Heart right ventricle (tissue), 16 donors: ENCODE measurements around the gene PREX1. TPM values are rescaled to one million over a fixed set of nuclear protein-coding genes. Genes with fewer than 3 reads are reported as not detected.

Experiments
- ATAC-seq, 8 donors: fragments of 200-7000 bp; cut with Tn5 transposase; one replicate each; pipeline ENCODE4 v1.9.1; 2020; ENCODE audit warnings: mild to moderate bottlenecking in 8 of 8, moderate library complexity in 8 of 8, moderate number of reproducible peaks in 1 of 8
- DNase-seq, 2 donors: peaks; one replicate each; pipeline ENCODE4 v3.0.0-alpha.2; 2020
- H3K27ac ChIP-seq, 10 donors: fragments of 200-600 bp; sonication (generic) in 2 of 10; one replicate each; pipeline versions ENCODE4 v1.5.0 to v1.8.0; 2020 to 2022; ENCODE audit warnings: mild to moderate bottlenecking in 3 of 10
- H3K27me3 ChIP-seq, 7 donors: fragments of 200-600 bp; one replicate each; pipeline ENCODE4 v1.8.0; 2021 to 2022; ENCODE audit warnings: mild to moderate bottlenecking in 2 of 7
- H3K36me3 ChIP-seq, 9 donors: fragments of 200-600 bp; sonication (generic) in 1 of 9; one replicate each; pipeline versions ENCODE4 v1.5.0 to v1.8.0; 2020 to 2022; ENCODE audit warnings: mild to moderate bottlenecking in 2 of 9
- H3K4me1 ChIP-seq, 9 donors: fragments of 200-600 bp; sonication (generic) in 1 of 9; one replicate each; pipeline versions ENCODE4 v1.5.0 to v1.8.0; 2020 to 2022; ENCODE audit warnings: mild to moderate bottlenecking in 4 of 9
- H3K4me3 ChIP-seq, 10 donors: fragments of 200-600 bp; sonication (generic) in 2 of 10; one replicate each; pipeline versions ENCODE4 v1.5.0 to v1.8.0; 2020 to 2022; ENCODE audit warnings: mild to moderate bottlenecking in 7 of 10, moderate library complexity in 2 of 10
- H3K9me3 ChIP-seq, 11 donors: fragments of 200-600 bp in 10 of 11; sonication (generic) in 2 of 11; one replicate each; pipeline versions ENCODE4 v1.5.0 to v1.8.0; 2013 to 2022; ENCODE audit warnings: mild to moderate bottlenecking in 2 of 11, control low read depth in 1 of 11, moderate library complexity in 1 of 11
- CTCF ChIP-seq, 9 donors: fragments of 200-600 bp; sonication (generic) in 2 of 9; IDR thresholded peaks; one replicate each; pipeline versions ENCODE4 v1.5.0 to v1.8.0; 2021 to 2022; ENCODE audit warnings: antibody characterized with exemption in 9 of 9, mild to moderate bottlenecking in 5 of 9, moderate library complexity in 1 of 9
- WGBS, 2 donors: extraction: QIAGEN DNeasy Blood & Tissue Kit; methylation state at CpG; one replicate each; pipeline ENCODE4 v1.1.7; 2013; ENCODE audit warnings: inconsistent platforms in 1 of 2; 5-methylcytosine and 5-hydroxymethylcytosine counted together
- intact Hi-C, 10 donors: fragments of 100-400 bp; cut with DNase I; formaldehyde crosslinking; loops; one replicate each; pipeline versions ENCODE4 v1.11.1 to v1.14.2; 2022
- polyA plus RNA-seq, 2 donors: library from polyadenylated mRNA; stranded (reverse); fragments of 200-250 nt; gene quantifications; one replicate each; pipeline ENCODE4 v1.2.3, GENCODE V29; 2013
- total RNA-seq, 10 donors: library from RNA; stranded (reverse); fragmentation: NEBNext Ultra II Directional in 3 of 10; extraction: Animal tissue kit (Norgen Biotek cat#: 25700) in 3 of 10; gene quantifications; one replicate each; pipeline versions ENCODE4 v1.2.1 to v1.2.4, GENCODE V29; 2021 to 2023
- donor health status: Arrhythmogenic right ventricular cardiomyopathy.
- donor health status: ischemic (EF 13 %, LVEDD 7.1; RV severe dilation, severe dysfunction).
- donor health status: healthy with polysubstance abuse.
- donor health status: DM: no; HTN: yes; CAD: no.
- donor health status: DM: no; HTN: no; CAD: no.
- donor health status: ischemic (EF 25% LVEDD 6.9; RV normal size, moderate dysfunction).
- donor health status: ischemic (EF 25% LVEDD 5.7; RV mildly dilated, moderate dysfunction).
- donor health status: healthy.
- donor health status: DM: yes; HTN: yes; CAD: no.
- donor health status: Ischemic cardiomyopathy.
- donor health status: ischemic (EF 35%, LVEDD 5.7; RV mildly dilated, moderate dysfunction).
- donor health status: nonischemic (EF 11% LVEDD 7.7; RV severe dilation, severe dysfunction).
- donor health status: DM: yes; HTN: yes; CAD: no.
- donor health status: PGD.
- donor health status: ischemic (EF 29% LVEDD 5.4; RV normal size, mild dysfunction).
- donor health status: nonischemic (EF 23%, LVEDD 6.1; RV moderate dilation, normal function).

The PREX1 gene
- total and polyA plus RNA-seq, 12 donors = 4.6 to 23.4 (median 8.8) TPM

GRCh38 chr20:48772183-48772976 lies 55.4 kb downstream of the PREX1 start:
- ATAC-seq = peak; percentile 46 to 81 (median 70)
- intact Hi-C loops = no loop called here

GRCh38 chr20:48771542-48771941 lies 56.3 kb downstream of the PREX1 start:
- intact Hi-C loops = no loop called here
- ATAC-seq (no peak), DNase-seq (no peak)
- H3K9me3 ChIP-seq = no peaks in the 10 kb centered on the region
- WGBS, 2 donors = 75 to 77% methylated on average over 10 of the region's 10 CpGs
- H3K27ac ChIP-seq = peak overlapping the region in 3 of 10 donors; percentile 24 to 88 (median 65)
- H3K4me3 ChIP-seq = peak overlapping the region in 1 of 10 donors; percentile 20
- peaks cover 0 to 6% (median 0%) of the 10 kb centered on the region in 7 donors for H3K27me3 ChIP-seq
- peaks cover 3 to 96% (median 20%) of the 10 kb centered on the region in 9 donors for H3K4me1 ChIP-seq
- H3K36me3 ChIP-seq = no peaks in the 10 kb centered on the region
- no peak for TF ChIP-seq CTCF (IDR thresholded peaks at IDR 0.05)

More at GRCh38 chr20:48772183-48772976, 55.4 kb downstream of the PREX1 start:
- Histone ChIP-seq H3K4me3 (peak overlapping the region in 1 of 10 donors; percentile 20), H3K27me3 (peaks cover 0 to 6% (median 0%) of the 10 kb centered on the region in 7 donors), H3K36me3 (no peaks in the 10 kb centered on the region), H3K9me3 (no peaks in the 10 kb centered on the region), H3K4me1 (peaks cover 3 to 96% (median 20%) of the 10 kb centered on the region in 9 donors), H3K27ac (peak overlapping the region in 5 of 10 donors; percentile 9 to 88 (median 58))
- DNase-seq = peak; percentile 53 to 70
- no peak for TF ChIP-seq CTCF (IDR thresholded peaks at IDR 0.05)
- WGBS, 2 donors = 71 to 73% methylated on average over 17 of the region's 17 CpGs

GRCh38 chr20:48770700-48771442 lies 56.9 kb downstream of the PREX1 start:
- WGBS, 2 donors = 75 to 76% methylated on average over 9 of the region's 9 CpGs
- Histone ChIP-seq H3K4me1 (peaks cover 3 to 96% (median 16%) of the 10 kb centered on the region in 9 donors), H3K9me3 (no peaks in the 10 kb centered on the region), H3K4me3 (peak overlapping the region in 1 of 10 donors; percentile 20), H3K36me3 (no peaks in the 10 kb centered on the region), H3K27me3 (peaks cover 0 to 6% (median 0%) of the 10 kb centered on the region in 7 donors), H3K27ac (peak overlapping the region in 2 of 10 donors; percentile 22 to 88)
- TF ChIP-seq CTCF (IDR thresholded peaks at IDR 0.05) = no peak
- intact Hi-C loops = no loop called here
- ATAC-seq (no peak), DNase-seq (no peak)
